ENCODE data around the gene MGAT5.

MGAT5 gene

DNA sequence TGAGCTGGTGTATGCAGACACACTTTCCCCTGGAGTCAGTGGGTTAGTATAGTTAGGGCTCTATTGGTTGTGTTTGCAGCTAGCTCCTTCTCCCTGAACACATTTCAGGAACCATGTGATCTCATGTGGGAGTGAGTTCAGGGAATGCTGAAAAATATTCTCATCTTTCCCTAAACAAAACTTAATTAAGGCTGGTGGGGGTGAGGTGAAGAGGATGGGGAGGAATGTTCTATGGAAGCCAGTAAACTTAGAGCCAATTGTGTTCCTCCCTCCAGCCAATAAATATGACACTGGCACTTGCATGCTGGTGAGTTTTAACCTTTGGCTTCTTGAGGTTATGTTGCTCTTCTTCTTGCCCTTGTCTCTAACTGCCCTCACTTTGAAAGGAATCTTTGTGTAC is 952 bp downstream of the MGAT5 start:
- no peak for TF ChIP-seq POLR2A (IDR thresholded peaks at IDR 0.05; ENCODE audit: low read depth, low read length)

DNA sequence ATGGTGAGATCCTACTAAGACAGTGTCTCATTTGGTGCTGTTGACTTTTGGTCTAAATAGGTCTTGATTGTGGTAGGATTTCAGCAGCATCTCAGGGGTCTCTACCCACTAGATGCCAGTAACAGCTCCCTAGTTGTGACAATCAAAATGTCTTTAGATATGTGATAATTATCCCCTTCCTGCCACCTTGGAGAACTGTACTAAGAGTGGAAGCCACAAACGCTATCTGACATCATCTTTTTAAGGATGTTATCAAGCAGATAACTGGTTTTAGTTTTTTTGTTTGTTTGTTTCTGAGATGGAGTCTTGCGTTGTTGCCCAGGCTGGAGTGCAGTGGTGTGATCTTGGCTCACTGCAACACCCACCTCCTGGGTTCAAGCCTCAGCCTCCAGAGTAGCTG is 3.1 kb downstream of the MGAT5 start:
- DNase-seq (ENCODE audit: insufficient read length, low spot score) (no peak), FAIRE-seq (no peak)
- no peak for TF ChIP-seq POLR2A (IDR thresholded peaks at IDR 0.05; ENCODE audit: low read depth, low read length)

More for the DNA sequence above, 952 bp downstream of the MGAT5 start:
- DNase-seq (ENCODE audit: insufficient read length, low spot score) (no peak), FAIRE-seq (no peak)

GRCh38 chr2:134257509-134257908 is 3.6 kb downstream of the MGAT5 start:
- FAIRE-seq = no peak

GRCh38 chr2:134257965-134258683 is 4.3 kb downstream of the MGAT5 start:
- no peak for FAIRE-seq
- no peak for TF ChIP-seq POLR2A (IDR thresholded peaks at IDR 0.05; ENCODE audit: low read depth, low read length)
- DNase-seq (ENCODE audit: insufficient read length, low spot score) = no peak

More at GRCh38 chr2:134257509-134257908, 3.6 kb downstream of the MGAT5 start:
- DNase-seq (ENCODE audit: insufficient read length, low spot score) = no peak
- no peak for TF ChIP-seq POLR2A (IDR thresholded peaks at IDR 0.05; ENCODE audit: low read depth, low read length)

GRCh38 chr2:134258684-134259388 is 5.0 kb downstream of the MGAT5 start:
- no peak for FAIRE-seq
- no peak for DNase-seq (ENCODE audit: insufficient read length, low spot score)
- TF ChIP-seq POLR2A (IDR thresholded peaks at IDR 0.05; ENCODE audit: low read depth, low read length) = no peak

GRCh38 chr2:134259571-134259970 is 5.7 kb downstream of the MGAT5 start:
- TF ChIP-seq POLR2A (IDR thresholded peaks at IDR 0.05; ENCODE audit: low read depth, low read length) = no peak
- FAIRE-seq = no peak
- no peak for DNase-seq (ENCODE audit: insufficient read length, low spot score)

DNA sequence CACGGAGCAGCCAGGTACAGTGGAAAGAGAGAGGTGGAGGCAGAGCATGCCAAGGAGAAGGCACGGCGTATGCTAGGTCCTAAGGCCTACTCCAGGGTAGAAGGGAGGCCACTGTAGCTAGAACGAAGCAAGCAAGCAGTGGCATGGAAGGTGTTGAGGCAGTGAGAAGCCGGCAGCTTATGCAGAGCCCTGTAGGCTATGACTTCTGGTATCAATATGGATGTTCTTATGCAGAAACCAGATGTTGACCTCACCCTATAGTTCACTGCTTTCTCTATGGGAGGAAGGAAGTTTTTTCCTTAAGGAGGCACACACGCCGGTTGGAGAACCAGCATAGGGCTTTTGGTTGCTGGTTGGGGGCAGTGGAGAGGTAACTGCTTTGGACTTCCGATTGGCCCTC is 6.1 kb downstream of the MGAT5 start:
- no peak for TF ChIP-seq POLR2A (IDR thresholded peaks at IDR 0.05; ENCODE audit: low read depth, low read length)
- FAIRE-seq = no peak
- no peak for DNase-seq (ENCODE audit: insufficient read length, low spot score)

GRCh38 chr2:134260713-134261112 is 6.8 kb downstream of the MGAT5 start:
- no peak for TF ChIP-seq POLR2A (IDR thresholded peaks at IDR 0.05; ENCODE audit: low read depth, low read length)
- no peak for FAIRE-seq
- DNase-seq (ENCODE audit: insufficient read length, low spot score) = no peak

DNA sequence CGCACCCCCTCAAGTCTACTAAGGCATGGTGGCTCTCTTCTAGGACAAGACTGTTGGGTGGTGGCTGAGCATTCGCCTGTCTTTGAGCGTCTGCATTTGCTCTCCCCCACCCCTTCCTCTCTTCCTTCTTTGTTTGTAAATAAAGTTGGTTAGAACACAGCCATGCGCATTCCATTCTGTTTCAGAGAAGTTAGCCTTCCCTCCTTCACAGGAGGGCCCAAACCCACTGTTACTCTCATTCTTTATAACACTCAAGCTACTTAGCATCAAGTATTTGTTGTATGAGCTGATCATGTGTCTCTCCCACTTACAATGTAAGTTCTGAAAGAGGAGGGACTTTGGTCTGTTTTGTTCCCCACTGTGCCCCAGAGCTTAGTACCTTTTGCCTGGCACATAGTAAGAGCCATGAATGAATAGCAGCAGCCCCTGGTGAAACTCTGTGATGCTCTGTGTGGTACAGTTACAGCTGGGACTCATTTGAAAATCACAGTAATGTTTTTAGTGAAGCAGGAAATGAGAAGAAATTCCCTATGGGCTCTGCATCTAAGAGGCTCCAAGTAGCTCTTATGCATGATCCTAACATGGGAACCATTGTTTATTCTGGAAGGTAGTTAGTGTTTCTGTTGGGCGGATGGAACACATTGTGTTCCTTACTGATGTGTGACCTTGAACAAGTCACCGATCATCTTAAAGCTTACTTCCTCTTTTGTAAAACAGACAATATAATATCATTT is 7.7 kb downstream of the MGAT5 start:
- no peak for TF ChIP-seq POLR2A (IDR thresholded peaks at IDR 0.05; ENCODE audit: low read depth, low read length)
- DNase-seq (ENCODE audit: insufficient read length, low spot score) (no peak), FAIRE-seq (no peak)

DNA sequence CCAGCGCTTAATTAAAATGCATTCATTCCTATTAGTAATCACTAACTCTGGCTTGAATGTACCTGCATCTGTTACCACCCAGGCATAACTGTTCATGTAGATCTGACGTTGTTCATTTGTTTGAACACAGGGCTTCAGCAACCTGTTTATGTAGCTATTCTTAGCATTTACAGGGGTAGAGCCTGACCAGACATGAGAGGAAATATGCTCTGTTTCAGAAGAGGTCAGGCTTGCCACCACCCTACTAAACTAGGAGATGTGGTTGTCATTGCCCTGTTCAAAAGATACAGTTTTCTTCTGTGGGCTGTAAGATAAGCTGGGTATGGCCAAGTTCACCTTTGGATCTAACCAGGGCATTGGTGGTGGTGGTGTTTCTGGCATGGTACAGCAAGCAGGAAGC is 8.8 kb downstream of the MGAT5 start:
- DNase-seq (ENCODE audit: insufficient read length, low spot score) (no peak), FAIRE-seq (no peak)
- TF ChIP-seq POLR2A (IDR thresholded peaks at IDR 0.05; ENCODE audit: low read depth, low read length) = no peak

DNA sequence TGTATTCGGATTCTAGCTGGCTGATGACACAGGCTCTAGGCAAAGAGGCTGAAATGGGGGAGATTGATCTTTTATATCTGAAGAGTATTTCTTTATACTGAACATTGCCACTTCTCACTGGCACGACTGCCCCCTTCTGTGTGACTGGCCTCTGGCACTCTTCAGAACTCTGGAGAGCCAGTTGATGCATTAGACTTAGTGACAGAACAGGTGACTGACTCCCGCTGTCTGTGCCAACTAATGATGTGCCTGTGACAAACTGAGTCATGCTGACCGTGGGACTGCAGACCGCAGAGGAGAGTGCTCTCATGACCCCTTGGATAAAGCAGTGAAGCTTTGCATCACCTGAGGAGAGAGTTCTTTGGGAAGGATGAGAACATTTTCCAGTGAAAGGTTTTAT is 14.4 kb downstream of the MGAT5 start:
- FAIRE-seq (no peak), DNase-seq (ENCODE audit: insufficient read length, low spot score) (no peak)
- no peak for TF ChIP-seq POLR2A (IDR thresholded peaks at IDR 0.05; ENCODE audit: low read depth, low read length)

GRCh38 chr2:134269230-134269629 is 15.4 kb downstream of the MGAT5 start:
- FAIRE-seq (no peak), DNase-seq (ENCODE audit: insufficient read length, low spot score) (no peak)
- TF ChIP-seq POLR2A (IDR thresholded peaks at IDR 0.05; ENCODE audit: low read depth, low read length) = no peak

GRCh38 chr2:134269972-134270735 is 16.3 kb downstream of the MGAT5 start:
- no peak for TF ChIP-seq POLR2A (IDR thresholded peaks at IDR 0.05; ENCODE audit: low read depth, low read length)
- FAIRE-seq (no peak), DNase-seq (ENCODE audit: insufficient read length, low spot score) (no peak)

DNA sequence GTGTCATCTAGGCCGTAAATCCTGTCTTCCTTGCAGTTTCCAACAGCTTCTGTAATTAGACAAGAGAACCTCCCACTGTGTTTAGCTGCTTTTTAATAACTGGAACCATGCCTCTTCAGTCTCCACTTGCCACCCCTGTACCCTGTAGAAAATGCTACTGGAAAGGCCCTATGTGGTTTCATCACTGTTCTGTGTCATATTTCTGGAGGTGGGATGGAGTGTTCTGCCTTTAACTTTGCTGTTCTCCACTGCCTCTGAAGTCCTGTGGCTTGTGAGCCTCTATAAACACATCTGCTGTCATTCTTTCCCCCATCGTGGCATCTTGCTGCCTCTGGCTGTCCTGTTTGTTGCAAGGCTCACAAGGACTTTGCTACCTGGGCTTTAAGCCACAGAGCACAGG is 17.9 kb downstream of the MGAT5 start:
- no peak for DNase-seq (ENCODE audit: insufficient read length, low spot score)
- no peak for TF ChIP-seq POLR2A (IDR thresholded peaks at IDR 0.05; ENCODE audit: low read depth, low read length)
- no peak for FAIRE-seq
